K562 (cell line): Measurements from ENCODE around the gene SULT6B1. TPM values are rescaled to one million over a fixed set of nuclear protein-coding genes. Genes with fewer than 3 reads are reported as not detected.
A peak's percentile ranks its signal among the peaks of the same experiment; 100 is the strongest.

Experiments used
- ARID2 ChIP-seq: fragments of 450-650 bp; IDR thresholded peaks from 2 replicates; pipeline ENCODE4 v1.6.1; 2017; ENCODE audit warnings: antibody characterized with exemption, mild to moderate bottlenecking
- CEBPZ ChIP-seq: fragments of 150-350 bp; IDR thresholded peaks from 2 replicates; pipeline ENCODE4 v1.6.1; 2014; ENCODE audit warnings: low read depth, mild to moderate bottlenecking, low read length, borderline replicate concordance
- CGGBP1 ChIP-seq: fragments of 250-450 bp; sonication (Bioruptor Pico); IDR thresholded peaks from 2 replicates; pipeline ENCODE4 v1.9.0; 2021; ENCODE audit warnings: mild to moderate bottlenecking
- CTBP1 ChIP-seq: fragments of 450-650 bp; IDR thresholded peaks from 2 replicates; pipeline ENCODE4 v1.6.1; 2016; ENCODE audit warnings: borderline replicate concordance
- HLTF ChIP-seq: fragments of 450-650 bp; IDR thresholded peaks from 2 replicates; pipeline ENCODE4 v1.6.1; 2016
- KDM5B ChIP-seq: fragments of 200-600 bp; sonication (generic); IDR thresholded peaks from 2 replicates; pipeline ENCODE4 v1.6.1; 2012; ENCODE audit warnings: low read depth, mild to moderate bottlenecking, moderate library complexity, low read length, control low read depth, inconsistent platforms; ENCODE audit not compliant: insufficient replicate concordance
- MEIS2 ChIP-seq: fragments of 450-650 bp; IDR thresholded peaks from 2 replicates; pipeline ENCODE4 v1.6.1; 2014; ENCODE audit warnings: mild to moderate bottlenecking; ENCODE audit not compliant: partially characterized antibody
- MIER1 ChIP-seq: fragments of 450-650 bp; IDR thresholded peaks from 2 replicates; pipeline ENCODE4 v1.6.1; 2016; ENCODE audit warnings: antibody characterized with exemption, mild to moderate bottlenecking, low read depth
- PHF8 ChIP-seq: fragments of 200-600 bp; sonication (generic); IDR thresholded peaks from 2 replicates; pipeline ENCODE4 v1.6.1; 2012; ENCODE audit warnings: mixed run types, mild to moderate bottlenecking, inconsistent platforms, low read length, moderate library complexity, borderline replicate concordance
- POLR2AphosphoS5 ChIP-seq: IDR thresholded peaks from 2 replicates; pipeline ENCODE4 v1.6.1; 2011; ENCODE audit warnings: mild to moderate bottlenecking, low read depth, low read length, moderate library complexity; ENCODE audit not compliant: control insufficient read depth, insufficient read depth
- TGIF2 ChIP-seq: sonication (generic); formaldehyde crosslinking; IDR thresholded peaks from 2 replicates; pipeline ENCODE4 v1.8.1; 2022; ENCODE audit warnings: mild to moderate bottlenecking, missing genetic modification reagents, moderate library complexity
- ZNF609 ChIP-seq: sonication (generic); formaldehyde crosslinking; IDR thresholded peaks from 2 replicates; pipeline ENCODE4 v1.8.1; 2023; ENCODE audit warnings: missing genetic modification reagents, mild to moderate bottlenecking, borderline replicate concordance
- ZNF766 ChIP-seq: fragments of 200-800 bp; sonication (Bioruptor generic); conservative IDR thresholded peaks from 2 replicates; pipeline ENCODE4 v1.6.1; 2016; ENCODE audit warnings: missing genetic modification characterization, missing compliant biosample characterization
- polyA plus RNA-seq, 8 experiments: library from polyadenylated mRNA; depleted of rRNA in 4 of 8; stranded (reverse) in 5 of 8; unstranded in 3 of 8; fragments of >200 nt; fragmentation: Nextera tagmentation in 2 of 8; fragmentation: Illumina TruSeq in 1 of 8; extraction: Ambion mirVana in 2 of 8; extraction: Trizol in 1 of 8; gene quantifications; 2 replicates each; pipeline versions ENCODE4 v1.2.1 to v1.2.3, GENCODE V29; 2011 to 2014; ENCODE audit warnings: inconsistent platforms in 1 of 8, missing spikeins in 1 of 8
- total RNA-seq, 7 experiments: library from RNA; depleted of rRNA in 6 of 7; stranded (reverse); fragments of >200 nt in 6 of 7; fragmentation: Illumina TruSeq in 2 of 7; extraction: Trizol in 2 of 7; gene quantifications; 2 replicates each; pipeline versions ENCODE4 v1.2.1 to v1.2.3, GENCODE V29; 2011 to 2021; ENCODE audit warnings: low replicate concordance in 1 of 7
- TF ChIP-seq, protein P1 (sequence below): fragments of 450-650 bp; IDR thresholded peaks from 2 replicates; pipeline ENCODE4 v1.6.1; 2014; ENCODE audit warnings: low read depth, mild to moderate bottlenecking, moderate library complexity, borderline replicate concordance
- TF ChIP-seq, protein P2 (sequence below): sonication (generic); formaldehyde crosslinking; IDR thresholded peaks from 2 replicates; pipeline ENCODE4 v1.8.0; 2023; ENCODE audit warnings: mild to moderate bottlenecking, missing genetic modification reagents

SULT6B1 gene
- total and polyA plus RNA-seq, 9 of the 15 experiments (the other 6 are each of a cell fraction or from before 2014, with no cell fraction given): not detected

- TF ChIP-seq CEBPZ: no peak
- TF ChIP-seq CTBP1: peak; percentile 50; the same call in 1 of the 2 replicates
- TF ChIP-seq ZNF766 (CRISPR knock-in tag): 0 out of 2 replicates have a peak, but pooled peaks have one; percentile 43
- 0 out of 2 replicates have a peak, but pooled peaks have one; percentile 38 for TF ChIP-seq TGIF2 (CRISPR knock-in tag)
- no peak for TF ChIP-seq HLTF
- no peak for TF ChIP-seq ZNF609 (CRISPR knock-in tag)
- peak; percentile 24 for TF ChIP-seq KDM5B
- TF ChIP-seq, protein P1, sequence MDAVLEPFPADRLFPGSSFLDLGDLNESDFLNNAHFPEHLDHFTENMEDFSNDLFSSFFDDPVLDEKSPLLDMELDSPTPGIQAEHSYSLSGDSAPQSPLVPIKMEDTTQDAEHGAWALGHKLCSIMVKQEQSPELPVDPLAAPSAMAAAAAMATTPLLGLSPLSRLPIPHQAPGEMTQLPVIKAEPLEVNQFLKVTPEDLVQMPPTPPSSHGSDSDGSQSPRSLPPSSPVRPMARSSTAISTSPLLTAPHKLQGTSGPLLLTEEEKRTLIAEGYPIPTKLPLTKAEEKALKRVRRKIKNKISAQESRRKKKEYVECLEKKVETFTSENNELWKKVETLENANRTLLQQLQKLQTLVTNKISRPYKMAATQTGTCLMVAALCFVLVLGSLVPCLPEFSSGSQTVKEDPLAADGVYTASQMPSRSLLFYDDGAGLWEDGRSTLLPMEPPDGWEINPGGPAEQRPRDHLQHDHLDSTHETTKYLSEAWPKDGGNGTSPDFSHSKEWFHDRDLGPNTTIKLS: no peak
- peak; percentile 28 for TF ChIP-seq MEIS2
- TF ChIP-seq PHF8: peak; percentile 68
- TF ChIP-seq MIER1: no peak
- no peak for TF ChIP-seq POLR2AphosphoS5
- no peak for TF ChIP-seq ARID2
- TF ChIP-seq, protein P2, sequence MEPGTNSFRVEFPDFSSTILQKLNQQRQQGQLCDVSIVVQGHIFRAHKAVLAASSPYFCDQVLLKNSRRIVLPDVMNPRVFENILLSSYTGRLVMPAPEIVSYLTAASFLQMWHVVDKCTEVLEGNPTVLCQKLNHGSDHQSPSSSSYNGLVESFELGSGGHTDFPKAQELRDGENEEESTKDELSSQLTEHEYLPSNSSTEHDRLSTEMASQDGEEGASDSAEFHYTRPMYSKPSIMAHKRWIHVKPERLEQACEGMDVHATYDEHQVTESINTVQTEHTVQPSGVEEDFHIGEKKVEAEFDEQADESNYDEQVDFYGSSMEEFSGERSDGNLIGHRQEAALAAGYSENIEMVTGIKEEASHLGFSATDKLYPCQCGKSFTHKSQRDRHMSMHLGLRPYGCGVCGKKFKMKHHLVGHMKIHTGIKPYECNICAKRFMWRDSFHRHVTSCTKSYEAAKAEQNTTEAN: no peak
- TF ChIP-seq CGGBP1 (CRISPR knock-in tag): no peak
These were observed 32.2 kb downstream of the SULT6B1 start (continued) for GRCh38 chr2:37156071-37156856.
